ENCODE measurements around the gene CD34. TPM values are rescaled to one million over a fixed set of nuclear protein-coding genes. Genes with fewer than 3 reads are reported as not detected.

The CD34 gene
- total RNA-seq, 1 experiment from 2014 or later = not detected

GRCh38 chr1:207903053-207903452 lies 7.9 kb downstream of the CD34 start:
- Histone ChIP-seq H3K36me3 (ENCODE audit: insufficient read depth, low read length, poor library complexity, severe bottlenecking) (no peaks in the 10 kb centered on the region), H3K27me3 (replicated peaks; ENCODE audit: insufficient read depth, low read depth, low read length, poor library complexity) (no peaks in the 10 kb centered on the region), H3K9me3 (ENCODE audit: low read depth, low read length, poor library complexity, severe bottlenecking) (no peaks in the 10 kb centered on the region), H3K4me3 (ENCODE audit: low read depth, low read length, poor library complexity, severe bottlenecking) (no peak overlapping the region), H3K4me1 (ENCODE audit: insufficient read depth, low read length, poor library complexity, severe bottlenecking) (no peaks in the 10 kb centered on the region), H3K27ac (ENCODE audit: low read depth, low read length, poor library complexity, severe bottlenecking) (no peak overlapping the region)
- BruUV-seq (replicated peaks) = no TSS peak
- ChIA-PET CTCF (no interaction called here), POLR2A (ENCODE audit: low non-redundant PET) (no interaction called here)
- DNase-seq (ENCODE audit: low spot score) = no peak
- TF ChIP-seq EZH2 (IDR thresholded peaks at IDR 0.05; ENCODE audit: borderline replicate concordance, low read depth, low read length, poor library complexity, severe bottlenecking) (no peak), CTCF (conservative IDR thresholded peaks at IDR 0.05; ENCODE audit: low read depth, low read length) (no peak)
- intact Hi-C loops (cut with micrococcal nuclease; ENCODE audit: unreplicated experiment) = no loop called here

- Histone ChIP-seq H3K4me3 (ENCODE audit: low read depth, low read length, poor library complexity, severe bottlenecking) (no peak overlapping the region), H3K4me1 (ENCODE audit: insufficient read depth, low read length, poor library complexity, severe bottlenecking) (no peaks in the 10 kb centered on the region), H3K27me3 (replicated peaks; ENCODE audit: insufficient read depth, low read depth, low read length, poor library complexity) (no peaks in the 10 kb centered on the region), H3K9me3 (ENCODE audit: low read depth, low read length, poor library complexity, severe bottlenecking) (no peaks in the 10 kb centered on the region), H3K36me3 (ENCODE audit: insufficient read depth, low read length, poor library complexity, severe bottlenecking) (no peaks in the 10 kb centered on the region), H3K27ac (ENCODE audit: low read depth, low read length, poor library complexity, severe bottlenecking) (no peak overlapping the region)
- intact Hi-C loops (cut with micrococcal nuclease; ENCODE audit: unreplicated experiment) = no loop called here
- POLR2A ChIA-PET (ENCODE audit: low non-redundant PET) = no interaction called here
- TF ChIP-seq EZH2 (IDR thresholded peaks at IDR 0.05; ENCODE audit: borderline replicate concordance, low read depth, low read length, poor library complexity, severe bottlenecking) = no peak
- no peak for TF ChIP-seq CTCF (conservative IDR thresholded peaks at IDR 0.05; ENCODE audit: low read depth, low read length)
- BruUV-seq (replicated peaks) = no TSS peak
- CTCF ChIA-PET = no interaction called here
- no peak for DNase-seq (ENCODE audit: low spot score)
Measured at GRCh38 chr1:207902566-207902965, 8.4 kb downstream of the CD34 start.

- DNase-seq (ENCODE audit: low spot score) = no peak
- Histone ChIP-seq H3K36me3 (ENCODE audit: insufficient read depth, low read length, poor library complexity, severe bottlenecking) (no peaks in the 10 kb centered on the region), H3K27me3 (replicated peaks; ENCODE audit: insufficient read depth, low read depth, low read length, poor library complexity) (no peaks in the 10 kb centered on the region), H3K9me3 (ENCODE audit: low read depth, low read length, poor library complexity, severe bottlenecking) (no peaks in the 10 kb centered on the region), H3K4me1 (ENCODE audit: insufficient read depth, low read length, poor library complexity, severe bottlenecking) (no peaks in the 10 kb centered on the region), H3K4me3 (ENCODE audit: low read depth, low read length, poor library complexity, severe bottlenecking) (no peak overlapping the region), H3K27ac (ENCODE audit: low read depth, low read length, poor library complexity, severe bottlenecking) (no peak overlapping the region)
- TF ChIP-seq CTCF (conservative IDR thresholded peaks at IDR 0.05; ENCODE audit: low read depth, low read length) (no peak), EZH2 (IDR thresholded peaks at IDR 0.05; ENCODE audit: borderline replicate concordance, low read depth, low read length, poor library complexity, severe bottlenecking) (no peak)
- intact Hi-C loops (cut with micrococcal nuclease; ENCODE audit: unreplicated experiment) = no loop called here
- ChIA-PET CTCF (no interaction called here), POLR2A (ENCODE audit: low non-redundant PET) (no interaction called here)
- no TSS peak for BruUV-seq (replicated peaks)
Measured at GRCh38 chr1:207901041-207901653, 9.8 kb downstream of the CD34 start.

Measured in A673 (cell line).